SK-N-SH (cell line): Measurements from ENCODE around the gene CERS1. TPM values are rescaled to one million over a fixed set of nuclear protein-coding genes. Genes with fewer than 3 reads are reported as not detected.

Experiments used
- CTCF ChIA-PET: fragments of 300-600, 350-600 bp; formaldehyde crosslinking; extraction: SDS; loops from one replicate; lab custom pipeline; 2021; lab: Yijun Ruan, JAX
- POLR2A ChIA-PET: fragments of 350-600 bp; sonication (Branson Sonifier 250); formaldehyde crosslinking; extraction: SDS; loops from one replicate; lab custom pipeline; 2020; ENCODE audit warnings: antibody characterized with exemption, inconsistent platforms; lab: Yijun Ruan, JAX
- DNase-seq: peaks from one replicate; pipeline ENCODE4 v3.0.0; 2012
- H2AFZ ChIP-seq: fragments of 200-600 bp; sonication (generic); 2 replicates; pipeline ENCODE4 v1.8.1; 2016; ENCODE audit warnings: antibody characterized with exemption, mild to moderate bottlenecking, low read depth
- H3F3A ChIP-seq: fragments of 200-600 bp; sonication (generic); replicated peaks from 2 replicates; pipeline ENCODE3; 2016; ENCODE audit warnings: antibody characterized with exemption, mild to moderate bottlenecking; ENCODE audit not compliant: insufficient read depth
- H3K27ac ChIP-seq, 2 experiments: fragments of 200-500 bp in 1 of 2; fragments of 200-600 bp in 1 of 2; sonication (Bioruptor generic) in 1 of 2; sonication (generic), shearing (Covaris generic) in 1 of 2; 2 replicates each; pipeline versions ENCODE4 v1.5.1 to v1.6.1; 2014 to 2016; ENCODE audit warnings: low read depth in 2 of 2, inconsistent platforms in 1 of 2, low read length in 1 of 2, mild to moderate bottlenecking in 1 of 2, mixed read lengths in 1 of 2
- H3K27me3 ChIP-seq: fragments of 200-600 bp; sonication (generic), shearing (Covaris generic); 2 replicates; pipeline ENCODE4 v1.6.1; 2016; ENCODE audit warnings: mixed run types; ENCODE audit not compliant: insufficient read depth
- H3K36me3 ChIP-seq, 2 experiments: fragments of 200-500 bp in 1 of 2; fragments of 200-600 bp in 1 of 2; sonication (Bioruptor generic) in 1 of 2; sonication (generic) in 1 of 2; replicated peaks in 1 of 2; 2 replicates each; pipeline versions ENCODE3 to v1.5.1; 2014 to 2016; ENCODE audit warnings: low read length in 1 of 2, mild to moderate bottlenecking in 1 of 2; ENCODE audit not compliant: insufficient read depth in 2 of 2, control insufficient read depth in 1 of 2
- H3K4me1 ChIP-seq, 2 experiments: fragments of 200-500 bp in 1 of 2; fragments of 200-600 bp in 1 of 2; sonication (Bioruptor generic) in 1 of 2; sonication (generic), shearing (Covaris generic) in 1 of 2; 2 replicates each; pipeline versions ENCODE4 v1.5.1 to v1.6.1; 2014 to 2016; ENCODE audit warnings: low read depth in 1 of 2, low read length in 1 of 2, mixed run types in 1 of 2; ENCODE audit not compliant: insufficient read depth in 2 of 2, control insufficient read depth in 1 of 2
- H3K4me2 ChIP-seq: fragments of 200-600 bp; sonication (generic), shearing (Covaris generic); 2 replicates; pipeline ENCODE4 v1.6.1; 2017; ENCODE audit warnings: mixed run types
- H3K4me3 ChIP-seq, 2 experiments: fragments of 200-500 bp in 1 of 2; fragments of 200-600 bp in 1 of 2; sonication (Bioruptor generic) in 1 of 2; sonication (generic), shearing (Covaris generic) in 1 of 2; 2 replicates each; pipeline versions ENCODE4 v1.5.1 to v1.8.1; 2014 to 2016; ENCODE audit warnings: low read depth in 2 of 2, inconsistent platforms in 1 of 2, low read length in 1 of 2, mild to moderate bottlenecking in 1 of 2, mixed read lengths in 1 of 2, moderate library complexity in 1 of 2
- H3K79me2 ChIP-seq: fragments of 200-600 bp; sonication (generic); 2 replicates; pipeline ENCODE4 v1.8.1; 2017; ENCODE audit warnings: mild to moderate bottlenecking; ENCODE audit not compliant: insufficient read depth
- H3K9ac ChIP-seq: fragments of 200-600 bp; sonication (generic); 2 replicates; pipeline ENCODE4 v1.6.1; 2017; ENCODE audit warnings: mixed run types
- H3K9me2 ChIP-seq: fragments of 200-600 bp; sonication (generic); 2 replicates; pipeline ENCODE4 v1.6.1; 2017; ENCODE audit warnings: mixed run types
- H3K9me3 ChIP-seq: fragments of 200-600 bp; sonication (generic); 2 replicates; pipeline ENCODE4 v1.6.1; 2017; ENCODE audit warnings: mixed run types, mild to moderate bottlenecking, moderate library complexity
- H4K20me1 ChIP-seq: fragments of 200-600 bp; sonication (generic); 2 replicates; pipeline ENCODE4 v1.6.1; 2017; ENCODE audit warnings: mild to moderate bottlenecking, mixed run types; ENCODE audit not compliant: insufficient read depth
- FOSL2 ChIP-seq: IDR thresholded peaks from 2 replicates; pipeline ENCODE4 v1.4.0; 2012; ENCODE audit warnings: low read depth, mild to moderate bottlenecking, moderate library complexity, borderline replicate concordance
- FOXJ3 ChIP-seq: sonication (generic); formaldehyde crosslinking; IDR thresholded peaks from 2 replicates; pipeline ENCODE4 v1.5.1; 2020; ENCODE audit warnings: mild to moderate bottlenecking, missing genetic modification reagents
- GABPA ChIP-seq: IDR thresholded peaks from 2 replicates; pipeline ENCODE4 v1.4.0; 2012; ENCODE audit warnings: low read depth, mild to moderate bottlenecking
- MXI1 ChIP-seq: IDR thresholded peaks from 2 replicates; pipeline ENCODE4 v1.6.1; 2012; ENCODE audit warnings: mild to moderate bottlenecking, low read depth, low read length, improper control_type of control experiment
- RCOR1 ChIP-seq: fragments of 150-350 bp; IDR thresholded peaks from 2 replicates; pipeline ENCODE4 v1.6.1; 2017; ENCODE audit warnings: antibody characterized with exemption, low read length
- TCF12 ChIP-seq: IDR thresholded peaks from 2 replicates; pipeline ENCODE4 v1.4.0; 2012
- ZBTB33 ChIP-seq: IDR thresholded peaks from 2 replicates; pipeline ENCODE4 v1.4.0; 2012; ENCODE audit warnings: low read depth, borderline replicate concordance
- WGBS: methylation state at CpG from one replicate; pipeline ENCODE4 v1.1.6; 2017; ENCODE audit warnings: low lambda C conversion rate; 5-methylcytosine and 5-hydroxymethylcytosine counted together
- polyA plus RNA-seq, 3 experiments: library from polyadenylated mRNA; depleted of rRNA; stranded (reverse); fragments of >200 nt; gene quantifications; 2 replicates each; pipeline ENCODE4 v1.2.3, GENCODE V29; 2012
- TF ChIP-seq, protein P1 (sequence below): fragments of 150-350 bp; IDR thresholded peaks from 2 replicates; pipeline ENCODE4 v1.6.1; 2016; ENCODE audit warnings: mild to moderate bottlenecking, low read depth, low read length
- TF ChIP-seq, protein P2 (sequence below): IDR thresholded peaks from 2 replicates; pipeline ENCODE4 v1.4.0; 2012; ENCODE audit warnings: low read depth, borderline replicate concordance
- TF ChIP-seq, protein P3 (sequence below): fragments of 200-600 bp; sonication (generic); IDR thresholded peaks from 2 replicates; pipeline ENCODE4 v1.6.1; 2017; ENCODE audit warnings: antibody characterized with exemption, mild to moderate bottlenecking, moderate library complexity

Gene CERS1
- polyA plus RNA-seq, 1 of the 3 experiments (the other 2 are of a cell fraction) = 7.3 TPM

DNA sequence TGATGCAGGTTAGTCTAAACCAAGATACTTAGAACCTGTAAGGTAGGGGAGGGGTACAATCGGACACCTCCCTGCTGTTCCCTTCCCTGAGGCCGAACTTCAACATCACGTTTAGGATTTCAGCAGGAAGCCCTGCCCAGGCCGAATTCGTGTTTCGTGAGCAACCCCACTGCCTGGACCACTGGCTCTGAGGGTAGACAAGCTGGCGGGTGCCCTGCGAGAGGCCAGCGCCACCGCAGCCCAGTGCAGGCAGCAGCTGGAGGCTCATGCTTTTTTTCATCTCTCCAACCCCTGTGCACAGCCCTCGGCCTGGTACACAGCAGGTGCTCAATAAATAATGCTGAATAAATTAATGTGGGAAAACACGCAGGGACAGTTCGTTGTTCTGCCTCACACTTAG lies 37.3 kb upstream of the CERS1 start:
- WGBS = 98% methylated on average over 12 of the region's 13 CpGs
- POLR2A ChIA-PET = no interaction called here
- CTCF ChIA-PET = interaction anchor here (1.0 to 2.6 kb wide), 4 partner anchors 9 to 54 kb away, joined by 3 to 9 read pairs (median 5); partner anchors contain the start of genes CERS1, COPE and DDX49

More for the DNA sequence above, 37.3 kb upstream of the CERS1 start:
- peaks cover 12% of the 10 kb centered on the region; the same call in 1 of the 2 replicates for H4K20me1 ChIP-seq
- no peak for DNase-seq
- TF ChIP-seq, protein P1, sequence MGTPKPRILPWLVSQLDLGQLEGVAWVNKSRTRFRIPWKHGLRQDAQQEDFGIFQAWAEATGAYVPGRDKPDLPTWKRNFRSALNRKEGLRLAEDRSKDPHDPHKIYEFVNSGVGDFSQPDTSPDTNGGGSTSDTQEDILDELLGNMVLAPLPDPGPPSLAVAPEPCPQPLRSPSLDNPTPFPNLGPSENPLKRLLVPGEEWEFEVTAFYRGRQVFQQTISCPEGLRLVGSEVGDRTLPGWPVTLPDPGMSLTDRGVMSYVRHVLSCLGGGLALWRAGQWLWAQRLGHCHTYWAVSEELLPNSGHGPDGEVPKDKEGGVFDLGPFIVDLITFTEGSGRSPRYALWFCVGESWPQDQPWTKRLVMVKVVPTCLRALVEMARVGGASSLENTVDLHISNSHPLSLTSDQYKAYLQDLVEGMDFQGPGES = no peak
- TF ChIP-seq, protein P2, sequence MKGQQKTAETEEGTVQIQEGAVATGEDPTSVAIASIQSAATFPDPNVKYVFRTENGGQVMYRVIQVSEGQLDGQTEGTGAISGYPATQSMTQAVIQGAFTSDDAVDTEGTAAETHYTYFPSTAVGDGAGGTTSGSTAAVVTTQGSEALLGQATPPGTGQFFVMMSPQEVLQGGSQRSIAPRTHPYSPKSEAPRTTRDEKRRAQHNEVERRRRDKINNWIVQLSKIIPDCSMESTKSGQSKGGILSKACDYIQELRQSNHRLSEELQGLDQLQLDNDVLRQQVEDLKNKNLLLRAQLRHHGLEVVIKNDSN = no peak
- TF ChIP-seq RCOR1 (no peak), ZBTB33 (no peak), FOXJ3 (CRISPR knock-in tag) (no peak), FOSL2 (no peak), TCF12 (no peak), MXI1 (no peak), GABPA (no peak)
- TF ChIP-seq, protein P3, sequence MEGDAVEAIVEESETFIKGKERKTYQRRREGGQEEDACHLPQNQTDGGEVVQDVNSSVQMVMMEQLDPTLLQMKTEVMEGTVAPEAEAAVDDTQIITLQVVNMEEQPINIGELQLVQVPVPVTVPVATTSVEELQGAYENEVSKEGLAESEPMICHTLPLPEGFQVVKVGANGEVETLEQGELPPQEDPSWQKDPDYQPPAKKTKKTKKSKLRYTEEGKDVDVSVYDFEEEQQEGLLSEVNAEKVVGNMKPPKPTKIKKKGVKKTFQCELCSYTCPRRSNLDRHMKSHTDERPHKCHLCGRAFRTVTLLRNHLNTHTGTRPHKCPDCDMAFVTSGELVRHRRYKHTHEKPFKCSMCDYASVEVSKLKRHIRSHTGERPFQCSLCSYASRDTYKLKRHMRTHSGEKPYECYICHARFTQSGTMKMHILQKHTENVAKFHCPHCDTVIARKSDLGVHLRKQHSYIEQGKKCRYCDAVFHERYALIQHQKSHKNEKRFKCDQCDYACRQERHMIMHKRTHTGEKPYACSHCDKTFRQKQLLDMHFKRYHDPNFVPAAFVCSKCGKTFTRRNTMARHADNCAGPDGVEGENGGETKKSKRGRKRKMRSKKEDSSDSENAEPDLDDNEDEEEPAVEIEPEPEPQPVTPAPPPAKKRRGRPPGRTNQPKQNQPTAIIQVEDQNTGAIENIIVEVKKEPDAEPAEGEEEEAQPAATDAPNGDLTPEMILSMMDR = no peak
- TF ChIP-seq, all 33 proteins: peak for 0
- peaks cover 21% of the 10 kb centered on the region for H3K79me2 ChIP-seq
- H3K9me3 ChIP-seq = no peaks in the 10 kb centered on the region
- no peak overlapping the region for H3K27ac ChIP-seq
- no peak overlapping the region for H2AFZ ChIP-seq
- H3K9me2 ChIP-seq = no peaks in the 10 kb centered on the region
- H3K4me1 ChIP-seq = peaks cover 0 to 9% of the 10 kb centered on the region in 2 experiments; a peak in 1 of 4 replicates
- H3K27me3 ChIP-seq = no peaks in the 10 kb centered on the region
- H3K9ac ChIP-seq = no peak overlapping the region
- peaks cover 11% of the 10 kb centered on the region for H3F3A ChIP-seq
- H3K4me2 ChIP-seq = no peak overlapping the region
- peaks cover 16 to 53% of the 10 kb centered on the region in 2 experiments for H3K36me3 ChIP-seq
- no peak overlapping the region for H3K4me3 ChIP-seq
